Fibroblast of skin of abdomen (primary cell): Measurements from ENCODE around the gene FAM241A.
"Not testable (repeated sequence)": the region's sequence is repeated elsewhere in the genome, so short reads cannot be mapped to it uniquely, and the experiment has no call there.

Experiments
- DNase-seq: peaks from one replicate; pipeline ENCODE4 v3.0.0-alpha.2; 2013

Gene FAM241A

DNA sequence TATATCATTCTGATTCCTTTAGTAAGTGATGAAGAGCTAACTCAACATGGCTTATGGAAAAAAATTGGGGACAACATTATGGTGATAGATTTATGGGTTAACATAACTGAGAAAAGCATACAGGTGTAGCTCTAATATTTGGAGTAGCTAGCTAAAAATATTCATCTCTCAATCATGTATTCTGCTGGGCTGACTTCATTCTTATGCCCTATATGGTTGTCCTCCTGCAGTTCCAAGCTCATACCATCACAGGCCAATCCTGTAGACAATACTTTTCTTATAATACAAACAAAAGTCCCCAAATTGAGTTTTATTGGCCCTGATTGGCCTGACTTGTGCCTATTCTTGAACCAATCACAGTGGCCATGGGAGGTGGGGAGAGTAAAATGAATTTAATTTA, 6.7 kb upstream of the FAM241A start:
- no peak for DNase-seq

DNA sequence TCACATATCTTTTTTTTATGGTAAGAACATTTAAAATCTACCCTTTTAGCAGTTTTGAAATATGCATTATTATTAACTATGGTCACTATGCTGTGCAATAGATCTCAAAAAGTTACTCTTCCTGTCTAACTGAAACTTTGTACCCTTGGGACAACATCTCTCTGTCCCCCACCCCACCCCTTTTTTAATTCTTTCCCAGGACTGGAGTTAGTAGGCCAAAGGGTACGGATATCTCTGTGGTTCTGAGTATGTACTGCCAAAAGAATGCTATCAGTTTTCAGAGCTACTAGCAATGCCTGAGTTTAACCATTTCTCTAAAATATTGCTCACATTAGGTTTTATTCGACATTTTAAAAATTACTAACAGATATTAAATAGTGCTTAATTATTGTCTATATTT, 4.7 kb upstream of the FAM241A start:
- DNase-seq: no peak

DNA sequence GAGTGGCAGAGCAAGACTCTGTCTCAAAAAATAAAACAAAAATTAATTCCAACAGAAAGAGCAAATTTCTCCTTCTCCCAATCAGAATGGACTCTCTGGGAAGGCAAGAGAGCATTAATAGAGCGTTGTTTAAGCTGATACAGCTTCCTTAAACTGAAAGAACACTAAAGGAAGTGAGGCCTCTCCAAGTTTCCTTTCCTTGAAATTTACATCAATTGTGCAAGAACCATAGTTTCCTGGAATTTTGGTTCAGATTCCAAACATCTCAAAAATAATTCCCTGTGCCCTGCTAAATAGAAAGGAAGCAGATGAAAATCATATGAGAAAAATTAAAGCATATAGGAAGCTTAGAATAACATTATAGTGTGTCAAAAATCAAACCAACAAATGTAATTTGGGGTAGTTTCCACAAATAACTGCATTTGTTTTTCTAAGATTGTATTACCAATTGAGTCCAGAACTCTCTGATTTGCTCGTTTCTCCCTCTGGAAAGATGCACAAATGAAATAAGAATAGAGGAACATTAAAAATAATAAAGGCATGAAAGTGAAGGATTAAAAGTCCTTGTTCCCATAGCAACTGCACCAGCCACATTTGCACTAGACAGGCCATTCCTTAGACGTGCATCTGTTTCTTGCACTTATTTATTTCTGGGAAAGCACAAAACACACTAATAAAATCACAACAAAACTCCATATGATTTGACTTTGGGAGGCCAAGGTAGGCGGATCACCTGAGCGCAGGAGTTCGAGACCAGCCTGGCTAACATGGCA, 3.7 kb upstream of the FAM241A start:
- no peak for DNase-seq

DNA sequence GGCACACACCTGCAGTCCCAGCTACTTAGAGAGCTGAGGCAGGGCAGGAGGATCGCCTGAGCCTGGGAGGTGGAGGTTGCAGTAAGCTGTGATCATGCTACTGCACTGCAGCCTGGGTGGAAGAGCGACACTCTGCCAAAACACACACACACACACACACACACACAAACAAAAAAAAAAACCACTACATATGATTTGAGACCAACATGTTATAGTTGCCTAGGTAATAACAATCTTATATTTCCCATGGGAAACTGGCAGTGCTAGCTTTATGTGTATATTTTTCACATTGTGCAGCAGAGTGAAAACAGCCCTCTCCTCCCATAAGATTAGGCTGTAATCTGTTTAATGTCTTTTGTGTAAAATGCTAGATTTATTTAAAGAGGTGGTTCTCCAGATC, 3.1 kb upstream of the FAM241A start:
- no peak for DNase-seq

DNA sequence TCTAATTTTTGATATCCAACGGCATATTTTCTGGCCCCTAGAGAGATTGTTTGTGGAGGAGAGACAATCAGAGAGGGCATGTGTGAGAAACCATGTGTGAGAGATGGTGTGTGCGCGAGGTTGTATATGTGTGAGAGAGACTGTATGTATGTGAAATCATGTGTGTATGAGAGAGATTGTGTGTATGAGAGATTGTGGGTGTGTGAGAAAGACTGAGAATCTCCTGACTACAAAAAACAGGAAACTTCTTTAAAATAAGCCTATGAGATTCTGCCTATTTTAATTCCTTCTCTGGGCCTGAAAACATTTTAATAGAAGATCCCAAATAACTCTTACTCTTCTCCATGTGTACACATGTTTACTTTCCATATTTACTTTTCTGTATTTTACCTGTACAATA, 1.5 kb upstream of the FAM241A start:
- no peak for DNase-seq

DNA sequence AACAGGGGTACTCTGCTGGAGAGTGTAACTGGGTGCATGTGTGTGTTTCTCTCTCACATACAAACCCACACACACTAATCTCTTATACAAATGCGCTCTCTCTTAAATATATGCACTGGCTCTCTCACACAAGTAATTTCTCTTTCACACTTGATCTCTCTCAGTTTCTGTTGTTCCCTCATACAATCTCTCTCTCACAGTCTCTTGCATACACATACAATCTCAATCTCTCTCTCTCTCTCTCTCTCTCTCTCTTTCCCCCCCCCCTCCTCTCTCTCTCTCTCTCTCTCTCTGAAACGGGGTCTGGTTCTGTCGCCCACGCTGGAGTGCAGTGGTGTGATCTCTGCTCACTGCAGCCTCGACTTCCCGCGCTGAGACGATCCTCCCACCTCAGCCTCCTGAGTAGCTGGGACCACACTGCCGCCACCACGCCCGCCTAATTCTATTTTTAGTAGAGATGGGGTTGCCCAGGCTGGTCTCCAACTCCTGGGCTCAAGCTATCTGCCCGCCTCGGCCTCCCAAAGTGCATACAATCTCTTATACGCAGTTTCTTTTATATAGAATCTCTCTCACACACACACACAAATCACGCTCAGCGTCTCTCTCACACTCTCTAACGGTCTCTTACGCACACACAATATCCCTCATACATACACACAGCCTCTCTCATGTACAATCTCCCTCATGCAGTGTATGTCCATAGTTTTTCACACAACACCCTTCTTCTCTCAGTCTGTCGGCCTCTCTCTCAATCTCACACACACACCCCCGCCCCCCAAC, 518 bp upstream of the FAM241A start:
- DNase-seq: no peak

DNA sequence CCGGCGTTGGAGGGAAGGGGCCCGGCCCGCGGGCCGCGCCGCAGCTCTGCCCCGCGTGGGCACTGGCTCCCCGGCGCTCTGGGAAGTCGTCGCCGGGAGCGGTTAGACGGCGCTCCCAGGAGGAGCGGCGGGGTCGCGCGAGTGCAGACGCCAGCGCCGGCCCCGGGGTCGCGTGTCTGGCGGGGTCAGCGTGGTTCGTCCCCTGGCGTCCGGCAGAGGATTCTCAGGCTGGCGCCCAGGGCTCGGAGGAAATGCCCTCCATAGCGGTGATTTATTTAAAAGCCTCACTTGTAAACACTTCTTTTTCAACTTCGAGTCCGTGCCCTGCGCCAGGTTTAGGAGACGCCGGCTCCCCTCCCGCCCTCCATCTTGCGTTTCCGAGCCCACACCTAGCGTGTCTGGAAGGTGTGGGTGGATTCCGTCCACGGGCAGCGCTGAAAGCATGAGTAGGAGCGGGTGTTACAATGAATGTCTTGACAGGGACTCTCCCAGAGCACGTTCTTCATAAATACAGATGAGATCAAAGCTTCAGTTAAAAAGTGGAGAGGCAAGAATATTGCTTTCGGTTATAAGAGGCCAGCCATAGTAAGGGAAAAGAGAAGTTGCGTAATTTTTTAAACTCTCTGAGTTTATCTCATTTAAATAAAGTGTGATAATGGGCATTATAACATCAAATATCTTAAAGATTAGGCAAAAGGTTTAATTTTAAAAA, 692 bp downstream of the FAM241A start:
- peak; percentile 26 for DNase-seq

DNA sequence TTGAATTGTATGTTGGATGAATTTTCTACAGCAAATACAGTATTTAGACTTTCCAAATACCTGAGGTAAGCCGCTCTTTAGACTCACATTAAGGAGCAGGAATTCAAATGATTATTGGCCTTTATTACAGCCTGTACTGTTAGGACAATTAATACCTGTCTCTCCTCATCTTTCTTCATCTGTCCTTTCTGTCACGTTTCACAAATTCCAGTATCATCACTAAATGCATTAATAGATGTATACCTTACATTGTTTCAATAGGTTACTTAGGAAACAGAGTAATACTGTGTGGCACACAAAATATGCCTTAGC, 1.2 kb downstream of the FAM241A start:
- no peak for DNase-seq

DNA sequence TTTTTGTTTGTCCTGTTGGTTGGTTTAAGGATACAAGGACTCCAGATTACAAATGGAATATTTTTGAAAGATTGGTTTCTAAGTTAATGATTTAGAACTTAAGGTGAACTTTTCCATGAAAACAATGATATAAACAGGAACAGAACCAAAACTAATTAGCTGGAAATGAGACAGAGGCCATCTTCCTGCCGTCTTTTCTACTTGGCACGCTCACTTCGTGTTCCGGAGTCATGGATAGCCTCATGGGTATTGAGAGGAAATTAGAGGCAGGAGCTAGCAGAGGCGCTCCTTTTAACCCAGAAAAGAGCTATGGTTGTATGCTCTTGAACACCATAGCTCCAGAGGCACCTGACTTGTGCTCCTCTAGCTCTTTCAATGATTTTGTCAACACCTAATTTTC, 2.4 kb downstream of the FAM241A start:
- DNase-seq: no peak

DNA sequence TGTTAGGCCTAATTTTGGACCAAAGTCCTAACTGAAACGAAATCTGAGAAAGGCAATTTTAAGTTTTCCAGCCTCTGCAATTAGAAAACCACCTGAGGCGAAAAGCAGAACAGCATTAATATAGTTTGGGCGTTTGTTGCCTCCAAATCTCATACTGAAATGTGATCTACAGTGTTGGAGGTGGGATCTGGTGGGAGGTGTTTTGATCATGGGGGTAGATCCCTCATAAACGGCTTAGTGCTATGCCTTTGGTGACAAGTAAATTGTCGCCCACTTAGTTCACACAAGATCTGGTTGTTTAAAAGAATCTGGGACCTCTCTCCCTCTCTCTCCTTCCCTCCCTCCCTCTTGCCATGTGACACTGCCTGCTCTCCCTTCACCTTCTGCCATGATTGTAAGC, 5.7 kb downstream of the FAM241A start:
- no peak for DNase-seq

DNA sequence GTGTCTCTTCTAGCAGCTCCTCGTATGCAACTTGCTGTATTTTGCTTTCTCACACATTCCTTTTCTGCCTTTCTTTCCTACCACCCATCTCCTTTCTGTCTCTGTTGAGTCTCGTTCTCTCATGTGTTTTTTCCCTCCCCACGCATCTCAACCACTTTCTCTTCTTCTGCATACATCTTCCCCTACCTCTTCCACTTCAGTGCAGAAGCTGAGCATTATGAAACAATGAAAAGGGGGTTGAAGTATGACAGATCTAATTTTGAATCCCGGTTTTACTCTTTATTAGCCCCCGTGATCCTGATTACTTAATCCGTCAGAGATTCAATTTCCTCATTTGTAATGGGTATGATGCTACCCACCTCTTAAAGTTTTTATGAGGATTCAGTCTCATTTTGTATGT, 7.3 kb downstream of the FAM241A start:
- DNase-seq: no peak

DNA sequence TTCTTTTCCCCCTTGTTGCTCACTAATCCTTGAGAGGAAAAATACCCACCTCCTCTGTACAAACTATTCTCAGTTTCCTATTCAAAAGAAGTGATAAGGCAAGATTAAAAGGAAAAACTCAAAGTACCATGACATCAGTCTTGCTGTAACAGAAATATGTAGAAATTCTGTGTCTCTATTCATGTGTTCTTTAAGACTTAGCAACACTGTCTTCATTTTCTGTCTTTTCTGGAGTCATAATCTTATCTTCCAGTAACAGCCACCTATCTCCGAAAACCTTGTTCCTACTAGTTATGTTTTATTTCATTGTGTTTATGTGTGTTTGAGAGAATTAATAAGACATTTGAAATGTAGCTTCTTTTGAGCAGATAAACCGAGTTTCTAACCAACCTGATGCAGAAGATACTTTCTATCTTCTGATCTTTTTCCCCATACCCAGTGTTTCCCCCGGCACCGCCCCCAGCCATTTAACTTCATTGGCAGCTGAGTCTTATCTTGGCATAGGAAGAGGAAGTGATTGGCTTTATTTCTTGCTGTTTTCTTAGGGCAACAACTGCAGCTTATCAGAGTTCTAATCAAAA, 8.0 kb downstream of the FAM241A start:
- no peak for DNase-seq

DNA sequence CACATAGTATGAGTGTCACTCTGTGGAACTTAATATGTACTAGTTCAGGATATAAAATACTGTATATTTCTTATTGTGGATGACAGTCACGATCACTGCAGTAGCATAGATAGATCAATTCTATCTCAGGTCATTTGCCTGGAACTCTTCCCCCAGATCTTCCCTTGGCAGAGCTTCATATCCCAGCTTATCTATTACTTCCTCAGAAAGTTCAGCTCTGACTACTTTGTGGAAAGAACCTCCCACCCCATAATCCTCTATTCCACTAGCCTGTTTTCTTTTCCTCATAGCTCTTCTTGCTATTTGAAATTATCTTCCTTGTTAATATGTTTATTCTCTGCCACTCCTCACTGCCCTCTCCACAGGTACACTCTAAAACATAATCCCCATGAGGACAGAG, 10.9 kb downstream of the FAM241A start:
- no peak for DNase-seq

DNA sequence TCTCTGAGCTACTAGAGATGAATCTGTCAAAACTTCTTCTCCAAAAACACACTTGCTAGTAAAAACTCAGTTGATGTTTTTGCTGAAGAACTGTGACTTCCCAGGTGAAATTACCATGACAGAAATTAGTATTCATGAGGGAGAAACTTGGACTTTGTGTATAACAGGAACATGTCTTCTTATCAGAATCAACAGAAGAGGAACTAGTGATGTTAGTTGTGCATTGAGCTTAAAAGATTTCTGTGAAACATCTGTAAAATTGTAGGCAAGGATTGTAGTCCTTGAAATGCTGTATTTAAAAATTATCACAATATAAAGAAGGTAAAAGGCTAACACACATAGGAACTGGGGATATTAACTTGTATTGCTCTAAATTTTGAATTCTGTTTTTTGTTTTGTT, 11.3 kb downstream of the FAM241A start:
- DNase-seq: no peak

DNA sequence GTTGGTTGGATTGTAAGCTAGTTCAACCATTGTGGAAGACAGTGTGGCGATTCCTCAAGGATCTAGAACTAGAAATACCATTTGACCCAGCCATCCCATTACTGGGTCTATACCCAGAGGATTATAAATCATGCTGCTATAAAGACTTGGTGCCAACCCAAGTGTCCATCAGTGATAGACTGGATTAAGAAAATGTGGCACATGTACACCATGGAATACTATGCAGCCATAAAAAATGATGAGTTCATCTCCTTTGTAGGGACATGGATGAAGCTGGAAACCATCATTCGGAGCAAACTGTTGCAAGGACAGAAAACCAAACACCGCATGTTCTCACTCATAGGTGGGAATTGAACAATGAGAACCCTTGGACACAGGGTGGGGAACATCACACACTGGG, 18.5 kb downstream of the FAM241A start:
- not testable (repeated sequence) for DNase-seq

DNA sequence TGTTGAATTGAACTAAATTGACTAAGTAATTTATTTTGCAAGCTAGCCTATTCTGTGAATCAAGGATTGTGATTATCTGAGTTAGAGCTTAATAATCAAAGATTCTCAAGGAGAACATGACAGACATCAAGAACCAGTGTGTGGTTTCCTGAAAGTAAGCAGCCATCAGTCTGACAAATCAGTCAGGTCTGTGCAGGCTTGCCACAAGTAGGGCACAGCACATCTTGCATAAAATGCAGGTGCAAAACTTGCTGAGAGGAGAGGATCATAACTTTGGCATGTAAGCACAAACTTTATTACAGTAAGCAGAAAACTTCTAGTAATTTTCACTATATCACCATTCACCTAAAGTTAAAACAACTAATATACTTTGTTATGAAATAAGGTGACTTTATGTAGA, 22.5 kb downstream of the FAM241A start:
- DNase-seq: no peak

DNA sequence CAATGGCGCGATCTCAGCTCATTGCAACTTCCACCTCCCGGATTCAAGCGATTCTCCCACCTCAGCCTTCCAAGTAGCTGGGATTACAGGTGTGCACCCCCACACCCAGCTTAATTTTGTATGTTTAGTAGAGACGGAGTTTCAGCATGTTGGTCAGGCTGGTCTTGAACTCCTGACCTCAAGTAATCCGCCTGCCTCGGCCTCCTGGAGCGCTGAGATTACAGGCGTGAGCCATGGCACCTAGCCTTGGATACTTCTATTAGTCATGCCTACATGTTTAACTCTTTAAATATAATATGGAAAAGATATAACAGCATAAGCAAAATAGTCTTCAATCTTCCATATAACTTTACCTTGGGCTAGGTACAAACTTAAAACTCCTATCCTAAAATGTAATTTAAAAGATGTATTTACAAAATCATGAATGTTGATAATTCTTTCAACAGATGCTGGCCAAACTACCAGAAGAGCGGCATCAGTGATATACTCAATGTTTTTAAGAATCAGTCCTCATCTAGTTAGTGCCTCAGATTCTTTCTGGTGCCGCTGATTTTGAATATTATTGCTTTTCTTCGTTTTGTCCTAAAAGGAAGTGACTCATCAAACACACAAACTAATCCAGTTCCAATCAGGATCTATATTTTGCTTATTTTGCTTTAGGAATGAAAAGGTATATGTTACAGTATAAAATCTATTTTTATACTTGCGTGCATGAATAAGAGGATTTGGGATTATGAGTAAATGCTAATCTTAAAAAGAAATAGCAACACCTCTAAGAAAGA, 23.7 kb downstream of the FAM241A start:
- DNase-seq: no peak

DNA sequence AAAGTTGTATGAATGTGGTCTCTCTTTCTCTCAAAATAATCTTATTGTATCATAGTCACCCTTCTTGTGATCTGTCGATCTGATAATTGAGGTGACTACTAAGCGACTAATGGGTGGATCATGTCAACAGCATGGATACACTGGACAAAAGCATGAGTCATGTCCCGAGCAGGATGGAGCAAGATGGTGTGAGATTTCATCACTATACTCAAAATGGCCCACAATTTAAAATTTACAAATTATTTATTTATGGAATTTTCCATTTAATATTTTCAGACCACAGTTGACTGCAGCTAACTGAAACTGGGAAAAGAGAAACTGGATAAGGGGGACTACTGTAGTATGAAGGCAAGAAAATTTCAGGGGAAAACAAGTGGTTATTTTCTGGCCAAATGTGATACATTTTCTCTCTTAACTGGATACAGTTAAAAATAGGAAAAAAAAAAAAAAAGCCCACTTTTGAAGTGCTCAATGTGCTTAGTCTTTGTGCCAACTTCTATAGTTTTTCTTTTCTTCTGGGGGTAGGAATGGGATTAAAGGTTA, 25.3 kb downstream of the FAM241A start:
- DNase-seq: peak; percentile 90

DNA sequence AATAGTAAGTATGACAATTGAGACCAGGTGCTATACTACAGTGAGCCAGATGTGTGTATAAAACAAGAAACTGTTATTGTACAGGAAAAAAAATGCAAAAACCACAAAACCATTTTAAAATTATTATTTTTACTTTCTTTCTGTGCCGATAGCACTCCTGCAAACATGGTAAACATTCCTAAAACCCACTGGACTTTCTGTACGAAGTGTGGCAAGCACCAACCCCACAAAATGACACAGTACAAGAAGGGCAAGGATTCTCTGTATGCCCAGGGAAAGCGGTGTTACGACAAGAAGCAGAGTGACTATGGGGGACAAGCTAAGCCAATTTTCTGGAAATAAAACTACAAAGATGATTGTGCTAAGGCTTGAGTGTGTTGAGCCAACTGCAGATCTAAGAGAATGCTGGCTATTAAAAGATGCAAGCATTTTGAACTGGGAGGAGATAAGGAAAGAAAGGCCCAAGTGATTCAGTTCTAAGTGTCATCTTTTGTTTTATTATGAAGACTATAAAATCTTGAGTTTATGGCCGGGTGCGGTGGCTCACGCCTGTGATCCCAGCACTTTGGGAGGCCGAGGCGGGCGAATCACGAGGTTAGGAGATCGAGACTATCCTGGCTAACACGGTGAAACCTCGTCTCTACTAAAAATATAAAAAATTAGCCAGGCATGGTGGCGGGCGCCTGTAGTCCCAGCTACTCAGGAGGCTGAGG, 26.0 kb downstream of the FAM241A start:
- DNase-seq: peak; percentile 33

DNA sequence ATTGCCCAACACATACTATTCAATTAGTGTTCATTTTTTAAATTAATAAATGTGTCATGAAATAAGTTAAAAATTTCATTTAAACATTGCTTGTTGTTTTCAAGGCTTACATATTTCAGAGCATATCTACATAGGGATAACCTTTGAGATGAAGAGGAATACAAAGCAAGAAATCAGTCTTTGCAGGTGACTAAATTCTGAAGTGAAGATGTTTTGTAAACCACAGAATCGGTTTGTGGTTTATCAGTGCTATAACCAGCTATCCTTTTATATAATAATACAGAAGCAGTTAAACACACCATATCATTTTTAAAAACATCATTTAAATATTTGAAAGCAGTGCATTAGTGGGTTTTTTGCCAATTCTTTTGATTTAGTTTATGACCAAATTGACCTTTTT, 26.9 kb downstream of the FAM241A start:
- no peak for DNase-seq
